ENCODE results near the gene PDE4C.

The PDE4C gene

DNA sequence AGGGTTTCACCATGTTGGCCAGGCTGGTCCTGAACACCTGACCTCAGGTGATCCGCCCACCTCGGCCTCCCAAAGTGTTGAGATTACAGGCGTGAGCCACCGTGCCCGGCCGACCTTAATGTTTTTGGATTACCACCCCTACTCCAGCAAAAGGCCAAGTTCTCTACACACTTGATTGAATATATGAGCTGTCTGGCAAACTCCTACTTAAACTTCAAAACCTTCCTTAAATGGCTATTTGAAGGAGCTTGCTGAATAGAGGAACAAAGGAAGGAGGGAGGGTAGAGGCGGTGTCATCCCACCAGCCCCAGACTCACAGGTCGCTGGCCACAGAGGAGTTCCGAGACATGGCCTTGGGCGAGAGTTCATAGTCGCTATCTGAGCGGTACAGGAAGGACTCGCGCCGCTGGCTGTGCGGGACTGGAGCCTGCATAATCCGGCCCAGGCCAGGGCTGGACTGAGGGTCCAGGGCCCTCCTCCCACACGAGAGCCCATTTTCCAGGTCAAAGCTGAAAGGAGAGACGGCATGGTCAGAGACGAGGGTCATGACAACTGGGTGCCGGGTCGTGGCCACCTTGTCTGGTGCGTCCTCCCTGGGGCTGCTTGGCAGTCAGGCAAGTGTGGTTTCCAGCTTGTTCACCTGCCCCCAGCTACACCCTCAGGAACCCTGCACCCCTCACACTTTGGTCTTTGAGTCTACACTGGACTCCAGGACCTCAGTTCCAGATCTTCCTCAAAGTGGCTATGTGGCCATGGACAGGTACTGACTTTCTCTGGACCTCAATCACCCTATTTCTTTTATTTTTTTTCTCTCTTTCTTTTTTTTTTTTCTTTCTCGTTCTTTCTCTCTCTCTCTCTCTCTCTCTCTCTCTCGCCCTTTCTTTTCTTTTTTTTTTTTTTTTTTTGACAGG is 4.2 kb downstream of the PDE4C start:
- TF ChIP-seq ZFX (IDR thresholded peaks at IDR 0.05; ENCODE audit: borderline replicate concordance), result no peak
- TF ChIP-seq, protein P1, sequence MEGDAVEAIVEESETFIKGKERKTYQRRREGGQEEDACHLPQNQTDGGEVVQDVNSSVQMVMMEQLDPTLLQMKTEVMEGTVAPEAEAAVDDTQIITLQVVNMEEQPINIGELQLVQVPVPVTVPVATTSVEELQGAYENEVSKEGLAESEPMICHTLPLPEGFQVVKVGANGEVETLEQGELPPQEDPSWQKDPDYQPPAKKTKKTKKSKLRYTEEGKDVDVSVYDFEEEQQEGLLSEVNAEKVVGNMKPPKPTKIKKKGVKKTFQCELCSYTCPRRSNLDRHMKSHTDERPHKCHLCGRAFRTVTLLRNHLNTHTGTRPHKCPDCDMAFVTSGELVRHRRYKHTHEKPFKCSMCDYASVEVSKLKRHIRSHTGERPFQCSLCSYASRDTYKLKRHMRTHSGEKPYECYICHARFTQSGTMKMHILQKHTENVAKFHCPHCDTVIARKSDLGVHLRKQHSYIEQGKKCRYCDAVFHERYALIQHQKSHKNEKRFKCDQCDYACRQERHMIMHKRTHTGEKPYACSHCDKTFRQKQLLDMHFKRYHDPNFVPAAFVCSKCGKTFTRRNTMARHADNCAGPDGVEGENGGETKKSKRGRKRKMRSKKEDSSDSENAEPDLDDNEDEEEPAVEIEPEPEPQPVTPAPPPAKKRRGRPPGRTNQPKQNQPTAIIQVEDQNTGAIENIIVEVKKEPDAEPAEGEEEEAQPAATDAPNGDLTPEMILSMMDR (IDR thresholded peaks at IDR 0.05), result no peak
- no peak overlapping the region for H3K27ac ChIP-seq

DNA sequence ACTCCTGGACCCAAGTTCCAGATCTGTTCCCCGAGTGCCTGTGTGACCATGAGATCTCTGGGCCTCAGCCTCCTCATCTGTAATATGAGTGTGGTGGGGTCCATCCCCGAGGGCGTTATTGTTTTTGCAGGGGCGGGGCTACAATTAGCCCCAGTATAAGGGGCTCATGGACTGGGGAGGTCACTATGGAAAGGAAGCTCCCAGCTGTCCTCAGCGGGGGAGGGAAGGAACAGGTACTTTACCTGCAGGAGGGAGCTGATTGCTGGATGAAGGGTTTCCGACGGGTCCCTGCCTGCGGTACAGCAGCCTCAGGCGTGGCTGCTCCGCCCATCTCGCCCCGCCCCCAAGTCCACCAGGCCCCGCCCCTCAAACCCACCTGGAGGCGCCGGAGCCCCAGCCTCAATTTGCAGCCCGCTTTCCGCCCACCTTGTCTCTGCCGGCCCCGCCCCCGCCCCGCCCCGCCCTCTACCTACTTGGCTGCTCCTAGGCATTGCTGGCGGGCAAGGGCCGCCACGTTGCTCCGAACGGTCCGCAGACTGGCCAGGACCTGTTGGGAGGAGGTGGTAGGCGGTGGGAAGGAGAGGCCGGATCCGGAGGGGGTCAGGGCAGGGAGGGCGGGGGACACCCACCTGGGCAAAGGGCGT is 5.5 kb downstream of the PDE4C start:
- TF ChIP-seq, protein P1 (IDR thresholded peaks at IDR 0.05), result no peak
- no peak for TF ChIP-seq ZFX (IDR thresholded peaks at IDR 0.05; ENCODE audit: borderline replicate concordance)
- no peak overlapping the region for H3K27ac ChIP-seq

DNA sequence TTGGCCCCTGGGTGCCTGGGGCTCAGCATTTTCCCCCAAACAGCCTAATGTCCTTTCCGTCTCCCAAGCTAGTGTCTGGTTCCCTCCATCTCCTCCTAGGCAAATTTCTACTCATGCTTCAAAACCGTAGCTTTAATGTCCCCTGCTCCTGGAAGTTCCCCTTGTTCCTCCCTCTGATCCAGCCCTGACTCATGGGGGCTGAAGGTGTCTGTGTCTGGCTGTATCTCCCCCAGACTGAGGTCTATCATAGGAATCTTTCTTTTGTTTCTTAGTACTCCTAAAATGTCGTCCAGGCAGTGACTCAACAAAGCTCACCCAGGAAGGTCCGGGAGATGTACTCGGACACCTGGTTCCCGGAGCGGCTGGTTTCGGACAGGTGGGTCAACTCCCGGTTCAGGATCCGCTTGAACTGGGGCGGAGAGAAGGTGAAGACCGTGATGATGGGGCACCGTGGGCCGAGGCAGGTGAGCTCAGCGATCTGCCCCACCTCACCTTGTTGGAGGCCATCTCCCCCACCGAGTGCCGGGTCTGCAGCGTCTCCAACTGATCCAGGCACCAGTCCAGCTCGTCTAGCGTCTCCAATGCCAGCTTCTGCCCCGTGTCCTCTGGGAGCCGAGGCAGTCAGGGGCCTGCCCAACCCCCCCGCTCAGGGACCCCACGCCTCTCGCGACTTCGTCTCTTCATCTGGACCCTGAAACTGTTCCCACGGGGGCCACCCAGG is 6.2 kb downstream of the PDE4C start:
- no peak for TF ChIP-seq ZFX (IDR thresholded peaks at IDR 0.05; ENCODE audit: borderline replicate concordance)
- TF ChIP-seq, protein P1 (IDR thresholded peaks at IDR 0.05), result no peak

DNA sequence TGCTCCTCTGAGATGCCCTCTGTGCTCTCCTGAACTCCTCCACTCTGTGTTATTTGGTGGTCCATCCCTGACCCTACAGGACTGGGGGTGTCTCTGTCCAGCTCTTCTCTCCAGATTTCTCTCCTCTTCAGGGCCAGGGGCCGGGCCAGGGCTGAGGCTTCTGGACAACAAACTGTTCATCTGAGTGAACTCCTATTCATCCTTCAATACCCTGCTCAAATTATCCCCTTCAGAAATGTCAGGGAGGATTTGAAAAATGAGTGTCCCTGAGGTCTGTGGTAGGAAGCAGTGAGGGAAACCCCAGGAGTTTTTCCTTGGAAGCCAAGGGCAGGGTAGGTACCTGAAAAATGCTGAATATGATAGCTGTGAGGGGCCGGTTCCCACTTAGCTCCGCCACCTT is 7.6 kb downstream of the PDE4C start:
- TF ChIP-seq, protein P1 (IDR thresholded peaks at IDR 0.05), result no peak
- TF ChIP-seq ZFX (IDR thresholded peaks at IDR 0.05; ENCODE audit: borderline replicate concordance), result no peak
- no peak overlapping the region for H3K27ac ChIP-seq

More for the DNA sequence above, 6.2 kb downstream of the PDE4C start:
- no peak overlapping the region for H3K27ac ChIP-seq

DNA sequence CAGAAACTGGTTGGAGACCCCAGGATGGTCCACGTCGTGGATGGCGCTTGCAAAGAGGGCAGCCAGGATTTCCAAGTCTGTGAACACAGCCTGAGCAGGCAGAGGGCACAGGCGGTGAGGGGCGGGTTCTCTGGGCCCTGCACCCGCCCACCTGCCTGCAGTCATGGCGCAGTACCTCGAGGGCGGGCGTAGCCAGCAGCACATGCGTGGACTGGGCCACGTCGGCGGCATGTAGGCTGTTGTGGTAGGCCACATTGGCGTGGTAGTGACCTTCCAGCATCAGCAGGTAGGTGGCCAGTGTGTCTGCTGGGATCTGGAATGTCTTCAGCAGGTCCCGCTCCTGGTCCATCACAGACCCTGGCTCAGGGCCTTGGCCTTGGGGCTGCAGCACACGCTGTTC is 8.1 kb downstream of the PDE4C start:
- TF ChIP-seq, protein P1 (IDR thresholded peaks at IDR 0.05), result no peak
- no peak for TF ChIP-seq ZFX (IDR thresholded peaks at IDR 0.05; ENCODE audit: borderline replicate concordance)
- no peak overlapping the region for H3K27ac ChIP-seq

DNA sequence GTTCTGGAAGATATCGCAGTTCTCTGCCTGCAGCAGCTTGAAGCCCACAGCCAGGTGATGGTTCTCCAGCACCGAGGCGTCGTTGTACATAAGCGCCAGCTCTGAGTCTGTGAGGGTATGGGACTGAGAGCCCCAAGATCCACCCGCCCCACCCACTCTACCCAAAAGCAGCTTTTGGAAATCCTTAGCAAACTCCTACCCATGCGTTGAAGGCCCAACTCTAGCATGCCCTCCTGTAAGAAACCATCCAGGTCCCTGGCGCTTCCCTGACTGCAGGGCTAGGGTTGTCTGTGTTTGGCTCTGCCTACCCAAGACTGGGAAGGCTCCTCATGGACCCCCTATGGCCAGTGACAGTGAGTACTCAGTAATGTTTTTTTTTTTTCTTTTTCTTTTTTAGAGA is 9.4 kb downstream of the PDE4C start:
- no peak overlapping the region for H3K27ac ChIP-seq
- TF ChIP-seq ZFX (IDR thresholded peaks at IDR 0.05; ENCODE audit: borderline replicate concordance), result no peak
- TF ChIP-seq, protein P1 (IDR thresholded peaks at IDR 0.05), result no peak

All from 22Rv1 (cell line).